ENCODE measurements around the gene SVEP1. TPM values are rescaled to one million over a fixed set of nuclear protein-coding genes. Genes with fewer than 3 reads are reported as not detected.

The SVEP1 gene
- total and polyA plus RNA-seq, 7 experiments from 2014 or later = 0.08 to 0.22 TPM; not detected in 5

Other genes starting within 250 kb of the SVEP1 start
- not detected for gene TXNDC8, start 241.9 kb downstream of the SVEP1 start, total RNA-seq
- gene TXNDC8, start 241.9 kb downstream of the SVEP1 start, polyA plus RNA-seq = not detected
- not detected for gene MUSK, start 89.0 kb upstream of the SVEP1 start, total RNA-seq
- gene MUSK, start 89.0 kb upstream of the SVEP1 start, polyA plus RNA-seq = not detected